NCI-H187 treated with DMSO at 0.1 percent for 48 hours (cell line): ENCODE results near the gene AGK.
"Not testable (repeated sequence)": the region's sequence is repeated elsewhere in the genome, so short reads cannot be mapped to it uniquely, and the experiment has no call there.

Experiments used
- DNase-seq: peaks from one replicate; lab custom pipeline; 2025; lab: John Stamatoyannopoulos, UW

AGK gene

GRCh38 chr7:141551782-141552181, 572 bp downstream of the AGK start:
- no peak for DNase-seq

GRCh38 chr7:141557360-141557759, 6.2 kb downstream of the AGK start:
- no peak for DNase-seq

- DNase-seq = not testable (repeated sequence)
These were observed 6.8 kb downstream of the AGK start for GRCh38 chr7:141557831-141558531.

- DNase-seq = no peak
These were observed 7.5 kb downstream of the AGK start for GRCh38 chr7:141558544-141559183.

- no peak for DNase-seq
These were observed 8.8 kb downstream of the AGK start for GRCh38 chr7:141559961-141560360.

GRCh38 chr7:141562036-141562435, 10.8 kb downstream of the AGK start:
- no peak for DNase-seq

GRCh38 chr7:141562543-141562942, 11.3 kb downstream of the AGK start:
- DNase-seq = no peak

GRCh38 chr7:141562972-141563371, 11.8 kb downstream of the AGK start:
- no peak for DNase-seq

GRCh38 chr7:141563956-141564623, 12.9 kb downstream of the AGK start:
- no peak for DNase-seq

- no peak for DNase-seq
These were observed 16.2 kb downstream of the AGK start for GRCh38 chr7:141567432-141567831.

GRCh38 chr7:141568227-141568626, 17.0 kb downstream of the AGK start:
- DNase-seq = no peak

- no peak for DNase-seq
These were observed 19.8 kb downstream of the AGK start for GRCh38 chr7:141571059-141571458.

- DNase-seq = no peak
These were observed 21.0 kb downstream of the AGK start for GRCh38 chr7:141572175-141572574.

GRCh38 chr7:141573511-141573910, 22.3 kb downstream of the AGK start:
- DNase-seq = no peak

- DNase-seq = no peak
These were observed 24.0 kb downstream of the AGK start for GRCh38 chr7:141575164-141575563.

GRCh38 chr7:141575654-141576448, 24.6 kb downstream of the AGK start:
- DNase-seq = no peak

GRCh38 chr7:141577043-141577839, 26.0 kb downstream of the AGK start:
- no peak for DNase-seq

- DNase-seq = not testable (repeated sequence)
These were observed 28.7 kb downstream of the AGK start for GRCh38 chr7:141579953-141580352.

- not testable (repeated sequence) for DNase-seq
These were observed 30.9 kb downstream of the AGK start for GRCh38 chr7:141582063-141582462.

GRCh38 chr7:141584935-141585334, 33.7 kb downstream of the AGK start:
- no peak for DNase-seq
